Mucosa of rectum (tissue), 2 donors: ENCODE measurements around the gene UBAP2L.

Experiments
- H3K27ac ChIP-seq, 2 donors: one replicate each; pipeline ENCODE4 v1.7.0; 2013; ENCODE audit warnings: inconsistent platforms in 2 of 2, low read depth in 2 of 2, low read length in 2 of 2
- H3K27me3 ChIP-seq, 2 donors: one replicate each; pipeline ENCODE4 v1.7.0; 2013; ENCODE audit warnings: low read length in 2 of 2; ENCODE audit not compliant: control insufficient read depth in 2 of 2, insufficient read depth in 2 of 2
- H3K36me3 ChIP-seq, 2 donors: one replicate each; pipeline ENCODE4 v1.7.0; 2013; ENCODE audit warnings: low read length in 2 of 2; ENCODE audit not compliant: control insufficient read depth in 2 of 2, insufficient read depth in 2 of 2
- H3K4me1 ChIP-seq, 2 donors: one replicate each; pipeline ENCODE4 v1.7.0; 2013; ENCODE audit warnings: low read length in 2 of 2, mild to moderate bottlenecking in 1 of 2; ENCODE audit not compliant: control insufficient read depth in 2 of 2, insufficient read depth in 2 of 2
- H3K4me3 ChIP-seq, 2 donors: one replicate each; pipeline ENCODE4 v1.7.0; 2013; ENCODE audit warnings: low read length in 2 of 2
- H3K9ac ChIP-seq, 2 donors: one replicate each; pipeline ENCODE4 v1.7.0; 2013; ENCODE audit warnings: low read length in 2 of 2, low read depth in 1 of 2, mild to moderate bottlenecking in 1 of 2
- H3K9me3 ChIP-seq, 2 donors: one replicate each; pipeline ENCODE4 v1.7.0; 2013; ENCODE audit warnings: low read length in 2 of 2; ENCODE audit not compliant: control insufficient read depth in 2 of 2
- donor health status: healthy.
- donor health status: Normal muscosa, but diverticular disease.

The UBAP2L gene

DNA sequence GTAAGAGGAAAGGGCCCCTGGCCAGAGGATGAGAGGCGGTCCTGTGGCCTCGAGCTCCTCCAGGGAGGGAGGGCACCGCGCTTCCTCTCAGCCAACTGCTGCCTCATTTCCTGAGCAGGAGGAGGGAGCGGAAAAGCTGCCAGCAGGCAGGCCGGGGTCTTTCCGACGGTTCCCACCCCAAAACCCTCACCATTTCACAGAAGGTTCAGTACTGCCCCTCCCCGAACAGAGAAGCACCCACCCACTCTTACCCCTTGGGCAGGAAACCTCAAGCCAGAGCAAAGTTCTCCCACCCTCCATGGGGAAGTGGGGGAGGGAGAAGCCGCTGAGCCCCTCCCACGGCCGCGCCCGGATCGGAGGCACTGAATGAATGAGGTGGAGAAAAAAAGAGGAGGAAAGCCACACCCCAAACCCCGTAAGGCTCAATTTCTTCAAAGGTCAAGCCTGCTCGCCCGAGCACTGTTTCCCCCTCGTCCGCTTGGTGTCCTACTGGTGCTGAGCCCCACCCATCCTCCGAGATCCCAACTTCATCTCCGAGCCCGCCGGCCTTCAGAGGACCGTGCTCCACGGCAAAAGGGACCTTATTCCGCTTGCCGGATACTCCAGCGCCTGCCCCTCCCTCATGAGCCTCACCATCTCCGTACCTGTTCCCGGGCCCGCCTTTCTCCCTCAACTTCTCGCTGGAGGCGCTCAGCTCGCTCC, 38.3 kb upstream of the UBAP2L start:
- Histone ChIP-seq H3K9me3 (no peaks in the 10 kb centered on the region), H3K4me3 (peak overlapping the region; percentile 94 to 98), H3K4me1 (peaks cover 46% of the 10 kb centered on the region in 2 donors), H3K36me3 (peaks cover 0 to 7% of the 10 kb centered on the region in 2 donors), H3K27ac (peak overlapping the region; percentile 91 to 99), H3K27me3 (no peaks in the 10 kb centered on the region), H3K9ac (peak overlapping the region; percentile 89 to 98)

DNA sequence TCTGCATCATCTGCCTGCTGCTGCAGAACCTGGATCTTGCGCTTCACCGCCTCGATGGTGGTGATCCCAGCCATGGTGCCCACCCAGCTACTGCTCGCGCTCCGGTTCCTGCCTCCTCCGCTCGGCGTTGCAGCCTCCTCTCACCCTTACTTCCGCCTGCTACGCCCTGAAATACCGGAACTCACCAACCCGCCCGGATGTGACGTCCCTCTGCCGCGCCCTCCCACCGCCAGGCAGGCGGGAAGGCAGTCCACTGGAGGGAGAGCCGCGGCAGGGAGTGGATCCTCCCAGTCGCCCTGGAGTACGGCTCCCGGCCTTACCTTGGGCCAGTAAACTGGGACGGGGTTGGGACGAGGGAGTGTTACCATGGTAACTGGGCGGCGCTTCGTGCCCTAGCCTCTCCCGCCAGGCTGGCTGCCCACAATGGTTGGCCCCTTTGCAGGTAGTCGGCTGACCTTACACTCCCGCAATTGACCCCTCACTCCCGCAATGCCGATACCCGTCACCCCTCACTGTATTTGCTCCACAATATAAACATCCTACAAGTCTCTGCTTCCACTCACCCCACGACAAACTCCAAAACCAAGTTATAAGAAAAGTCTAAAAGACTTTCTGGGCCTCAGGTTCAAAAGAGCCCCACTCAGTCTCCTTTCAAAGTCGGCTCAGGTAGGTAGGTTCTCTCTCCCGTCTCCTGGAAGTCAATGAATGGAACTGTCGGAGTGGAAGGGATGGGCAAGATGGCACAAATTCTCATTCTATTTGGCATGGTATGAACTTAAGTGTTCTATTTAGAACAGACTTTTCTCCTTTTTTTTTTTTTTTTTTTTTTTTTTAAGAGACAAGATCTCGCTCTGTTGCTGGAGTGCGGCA, 37.5 kb upstream of the UBAP2L start:
- H3K4me3 ChIP-seq, result peak overlapping the region; percentile 94 to 98
- H3K9ac ChIP-seq, result peak overlapping the region; percentile 89 to 98
- H3K36me3 ChIP-seq, result peaks cover 0 to 7% of the 10 kb centered on the region in 2 donors
- peaks cover 38 to 39% of the 10 kb centered on the region in 2 donors for H3K4me1 ChIP-seq
- peak overlapping the region; percentile 91 to 99 for H3K27ac ChIP-seq
- no peaks in the 10 kb centered on the region for H3K9me3 ChIP-seq
- H3K27me3 ChIP-seq, result no peaks in the 10 kb centered on the region

DNA sequence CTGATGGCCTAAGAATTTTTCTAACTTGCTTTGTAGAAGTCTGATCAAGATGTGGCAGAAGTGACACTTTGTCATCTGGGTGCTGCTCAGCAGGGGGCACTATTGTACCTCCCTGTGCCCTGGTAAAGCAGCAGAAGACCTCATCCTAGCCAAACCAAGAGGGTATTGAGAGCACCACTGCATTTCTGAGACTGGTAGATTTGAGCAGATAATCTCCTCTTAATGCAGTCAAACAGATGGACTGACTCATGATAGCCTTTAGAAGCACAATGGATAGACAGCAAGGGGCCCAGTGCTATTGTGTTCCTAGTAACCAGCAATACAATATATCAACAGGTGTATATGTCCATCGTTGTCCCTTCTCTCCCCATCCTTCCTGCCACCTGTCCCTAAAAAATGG, 34.6 kb upstream of the UBAP2L start:
- Histone ChIP-seq H3K27ac (no peak overlapping the region), H3K9me3 (no peaks in the 10 kb centered on the region), H3K27me3 (peaks cover 0 to 2% of the 10 kb centered on the region in 2 donors), H3K4me1 (peaks cover 12% of the 10 kb centered on the region in 2 donors), H3K36me3 (no peaks in the 10 kb centered on the region), H3K9ac (no peak overlapping the region), H3K4me3 (no peak overlapping the region)

DNA sequence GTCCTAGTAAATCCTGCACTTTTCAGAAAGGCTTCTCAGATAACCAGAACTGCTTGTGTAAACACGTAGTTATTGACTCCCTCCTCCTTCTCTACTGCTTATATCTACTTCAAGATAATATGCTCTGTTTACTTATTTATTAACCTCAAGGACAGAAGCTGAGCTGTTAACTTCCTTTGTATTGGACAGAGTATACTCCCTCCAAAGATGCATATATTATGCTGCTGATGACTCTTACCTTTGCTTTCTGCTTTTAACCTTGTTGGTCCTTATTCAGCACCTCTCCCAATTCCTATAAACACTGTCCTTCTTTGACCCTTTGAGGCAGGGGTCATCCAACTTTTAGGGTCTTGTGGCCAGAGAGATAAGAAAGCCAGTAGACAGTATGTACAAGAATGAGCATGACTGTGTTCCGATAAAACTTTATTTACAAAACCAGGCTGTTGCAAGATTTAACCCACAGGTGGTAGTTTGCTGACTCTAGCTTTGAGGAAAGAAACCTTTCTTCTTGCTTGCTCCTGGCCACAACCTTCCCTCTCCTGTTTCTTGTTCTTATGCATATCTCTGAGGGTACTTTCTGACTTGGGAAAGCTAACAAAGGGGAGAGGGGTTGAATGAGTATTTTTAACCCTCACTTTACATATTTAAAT, 33.8 kb upstream of the UBAP2L start:
- Histone ChIP-seq H3K36me3 (no peaks in the 10 kb centered on the region), H3K27me3 (peaks cover 0 to 3% of the 10 kb centered on the region in 2 donors), H3K9me3 (no peaks in the 10 kb centered on the region), H3K4me3 (no peak overlapping the region), H3K4me1 (peaks cover 5 to 6% of the 10 kb centered on the region in 2 donors), H3K9ac (no peak overlapping the region), H3K27ac (no peak overlapping the region)

DNA sequence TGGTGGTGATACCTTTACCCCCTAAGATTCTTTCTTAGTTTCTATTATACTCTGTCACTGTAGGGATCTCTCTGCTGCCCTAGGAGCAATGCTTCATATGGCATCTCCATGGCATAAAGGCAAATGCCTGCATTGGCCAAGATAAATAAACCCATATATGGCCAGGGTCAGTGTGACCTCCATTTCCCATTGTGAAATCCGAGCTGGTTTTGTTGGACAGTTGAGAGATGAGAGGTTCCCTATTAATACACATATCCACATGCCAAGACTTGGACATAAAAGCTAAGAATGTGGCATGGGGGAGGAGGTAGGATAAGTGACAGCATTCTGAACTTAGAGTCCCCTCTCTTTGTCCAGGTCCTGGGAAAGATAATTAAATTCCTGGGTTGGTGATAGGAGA, 30.2 kb upstream of the UBAP2L start:
- H3K4me1 ChIP-seq, result no peaks in the 10 kb centered on the region
- no peaks in the 10 kb centered on the region for H3K9me3 ChIP-seq
- no peaks in the 10 kb centered on the region for H3K36me3 ChIP-seq
- H3K27ac ChIP-seq, result no peak overlapping the region
- no peak overlapping the region for H3K4me3 ChIP-seq
- H3K9ac ChIP-seq, result no peak overlapping the region
- H3K27me3 ChIP-seq, result peaks cover 5 to 8% of the 10 kb centered on the region in 2 donors

DNA sequence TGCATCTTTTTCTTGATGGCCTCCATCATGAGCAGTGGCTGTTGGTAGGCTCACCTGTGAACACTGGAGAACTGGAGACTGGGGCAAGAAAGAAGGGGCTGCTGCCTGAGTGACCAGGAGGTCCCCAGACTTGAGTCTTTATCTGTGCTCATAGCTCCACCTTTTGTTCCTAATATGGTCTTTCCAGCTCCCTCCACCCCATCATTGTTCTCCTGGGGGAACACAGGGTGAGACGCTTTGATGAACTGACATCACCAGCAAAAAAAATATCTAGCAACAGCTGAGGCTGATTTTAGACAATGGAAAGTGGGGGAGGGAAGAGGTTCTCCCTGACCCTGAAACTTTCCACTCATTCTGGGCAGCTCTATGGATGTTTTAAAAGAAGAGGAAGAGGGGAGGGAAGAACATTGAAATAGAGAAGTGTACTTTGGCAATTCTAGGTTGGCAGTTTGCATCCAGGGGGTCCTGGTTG, 28.7 kb upstream of the UBAP2L start, which contains the start of gene TPM3:
TSS of gene TPM3 (minus strand) at position 111 of the 472 bp plus-strand sequence. CDS start at position 29, 82 bp downstream.
- no peak within 1 kb of the TSS for H3K4me3 ChIP-seq
- H3K36me3 ChIP-seq, result no peaks in the 10 kb centered on the region
- no peak within 1 kb of the TSS for H3K9ac ChIP-seq
- peaks cover 5 to 8% of the 10 kb centered on the region in 2 donors for H3K27me3 ChIP-seq
- H3K9me3 ChIP-seq, result no peaks in the 10 kb centered on the region
- no peaks in the 10 kb centered on the region for H3K4me1 ChIP-seq
- no peak within 1 kb of the TSS for H3K27ac ChIP-seq

DNA sequence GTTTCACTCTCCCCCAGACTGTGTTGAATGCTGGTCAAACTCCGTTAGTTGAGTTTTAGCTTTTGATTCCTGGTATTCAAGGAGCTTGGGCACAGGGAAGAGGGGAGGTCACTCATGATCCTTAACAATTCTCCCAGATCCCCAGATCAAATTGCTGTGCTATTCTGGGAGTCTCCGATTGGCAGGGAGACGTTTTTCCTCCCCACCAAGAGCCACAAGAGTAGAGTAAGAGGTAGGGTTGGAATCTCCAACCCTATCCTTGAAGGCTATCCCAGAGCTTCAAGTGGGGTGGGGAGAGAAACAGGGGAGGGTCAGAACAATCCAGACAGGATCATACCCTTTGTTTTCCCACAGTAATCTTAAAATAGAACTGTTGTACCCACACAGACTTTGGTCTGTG, 28.3 kb upstream of the UBAP2L start:
- H3K4me1 ChIP-seq, result no peaks in the 10 kb centered on the region
- H3K36me3 ChIP-seq, result no peaks in the 10 kb centered on the region
- H3K4me3 ChIP-seq, result no peak overlapping the region
- peaks cover 5 to 8% of the 10 kb centered on the region in 2 donors for H3K27me3 ChIP-seq
- H3K9ac ChIP-seq, result no peak overlapping the region
- no peaks in the 10 kb centered on the region for H3K9me3 ChIP-seq
- no peak overlapping the region for H3K27ac ChIP-seq

DNA sequence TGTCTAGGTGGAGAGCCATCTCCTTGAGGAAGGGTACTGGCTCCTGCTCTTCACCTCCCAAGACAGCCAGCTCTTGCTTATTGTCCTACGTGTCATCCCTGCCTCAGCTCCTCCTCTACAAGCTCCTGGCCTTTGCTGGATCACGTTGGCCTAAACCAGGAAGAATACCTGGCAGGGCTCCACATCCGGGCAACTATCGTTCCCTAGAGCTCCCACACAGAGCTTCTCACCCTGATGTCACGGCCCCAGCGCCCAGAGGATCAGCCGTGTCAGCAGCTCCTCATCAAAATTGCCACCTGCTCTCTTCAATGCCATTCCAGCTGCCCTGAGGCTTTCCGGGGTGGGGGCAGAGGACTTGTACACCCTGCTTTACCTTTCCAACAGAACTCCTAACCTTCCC, 26.9 kb upstream of the UBAP2L start:
- Histone ChIP-seq H3K27me3 (peaks cover 5 to 8% of the 10 kb centered on the region in 2 donors), H3K4me1 (no peaks in the 10 kb centered on the region), H3K4me3 (no peak overlapping the region), H3K9me3 (no peaks in the 10 kb centered on the region), H3K27ac (no peak overlapping the region), H3K36me3 (no peaks in the 10 kb centered on the region), H3K9ac (no peak overlapping the region)

DNA sequence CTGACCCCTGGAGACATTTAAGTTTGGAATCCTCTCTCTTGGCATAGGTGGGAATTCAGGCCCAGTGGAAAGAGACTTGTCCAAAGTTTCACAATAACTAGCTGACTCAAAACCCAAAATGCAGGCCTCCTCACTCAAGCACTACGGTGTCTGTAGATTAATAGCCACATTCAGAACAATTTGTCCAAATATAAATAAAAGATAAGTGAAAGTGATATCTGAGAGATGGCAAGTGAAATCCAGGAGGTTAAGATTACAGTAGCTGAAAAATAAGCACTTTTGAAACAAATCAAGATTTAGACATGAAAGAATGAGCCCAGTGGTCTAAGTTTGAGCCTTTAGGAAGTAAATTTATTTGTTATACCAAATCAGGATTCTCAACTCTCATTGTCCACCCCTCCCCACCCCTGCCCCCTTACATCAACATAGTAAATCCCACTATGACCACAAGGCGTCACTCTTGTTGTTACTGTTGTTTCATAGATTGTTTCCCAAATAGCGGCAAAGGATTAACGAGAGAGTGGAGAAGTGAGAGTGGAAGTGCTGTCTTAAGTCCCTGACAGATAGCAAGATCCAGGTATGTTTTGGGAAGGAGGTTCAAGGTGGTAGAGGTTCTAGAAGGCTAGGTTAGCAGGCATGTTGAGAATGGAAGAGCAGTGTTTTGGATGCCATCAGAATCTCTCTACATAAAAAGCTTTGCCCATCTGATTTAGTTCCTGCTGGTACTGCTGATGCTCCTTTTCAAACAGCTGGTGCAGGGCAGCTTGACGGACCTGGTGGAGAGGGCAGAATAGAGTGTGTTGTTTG, 21.8 kb upstream of the UBAP2L start:
- peak overlapping the region in 1 of 2 donors; percentile 7 for H3K9ac ChIP-seq
- peak overlapping the region in 1 of 2 donors; percentile 32 for H3K4me3 ChIP-seq

More for the DNA sequence above, 21.8 kb upstream of the UBAP2L start:
- no peak overlapping the region for H3K27ac ChIP-seq
- no peaks in the 10 kb centered on the region for H3K4me1 ChIP-seq
- H3K36me3 ChIP-seq, result no peaks in the 10 kb centered on the region
- no peaks in the 10 kb centered on the region for H3K27me3 ChIP-seq
- no peaks in the 10 kb centered on the region for H3K9me3 ChIP-seq
